Glutamatergic neuron (in vitro differentiated cells): ENCODE data around the gene ZNF831. TPM values are rescaled to one million over a fixed set of nuclear protein-coding genes. Genes with fewer than 3 reads are reported as not detected.

Source experiments
- DNase-seq: peaks from one replicate; pipeline ENCODE4 v3.0.0; 2022
- H3K27ac Mint-ChIP-seq: one replicate; pipeline ENCODE4 v1.8.0; 2020; ENCODE audit warnings: mild to moderate bottlenecking, mixed read lengths, inconsistent platforms; ENCODE audit not compliant: unreplicated experiment
- H3K27me3 Mint-ChIP-seq: one replicate; pipeline ENCODE4 v1.8.0; 2020; ENCODE audit warnings: mild to moderate bottlenecking, moderate library complexity, mixed read lengths, inconsistent platforms; ENCODE audit not compliant: unreplicated experiment
- H3K36me3 Mint-ChIP-seq: one replicate; pipeline ENCODE4 v1.8.0; 2020; ENCODE audit warnings: mild to moderate bottlenecking, mixed read lengths, inconsistent platforms; ENCODE audit not compliant: unreplicated experiment
- H3K4me1 Mint-ChIP-seq: one replicate; pipeline ENCODE4 v1.8.0; 2020; ENCODE audit warnings: mild to moderate bottlenecking, low read depth, mixed read lengths, inconsistent platforms; ENCODE audit not compliant: unreplicated experiment
- H3K4me3 Mint-ChIP-seq: one replicate; pipeline ENCODE4 v1.8.0; 2020; ENCODE audit warnings: mild to moderate bottlenecking, mixed read lengths, inconsistent platforms; ENCODE audit not compliant: unreplicated experiment
- H3K9me3 Mint-ChIP-seq: one replicate; pipeline ENCODE4 v1.8.0; 2020; ENCODE audit warnings: mild to moderate bottlenecking, moderate library complexity, mixed read lengths, inconsistent platforms; ENCODE audit not compliant: unreplicated experiment
- CTCF ChIP-seq: fragments of 200-600 bp; sonication (generic); IDR thresholded peaks from one replicate; pipeline ENCODE4 v1.5.0; 2021; ENCODE audit not compliant: partially characterized antibody, unreplicated experiment
- total RNA-seq: library from RNA; stranded (reverse); fragmentation: NEBNext Ultra II Directional; extraction: Animal tissue kit (Norgen Biotek cat#: 25700); gene quantifications from one replicate; pipeline ENCODE4 v1.2.1, GENCODE V29; 2021; ENCODE audit not compliant: unreplicated experiment

Gene ZNF831
- total RNA-seq, 1 donor from 2014 or later = not detected

- no peaks in the 10 kb centered on the region for H3K4me1 Mint-ChIP-seq
- no peak for TF ChIP-seq CTCF
- no peaks in the 10 kb centered on the region for H3K9me3 Mint-ChIP-seq
- H3K27me3 Mint-ChIP-seq = no peaks in the 10 kb centered on the region
- H3K36me3 Mint-ChIP-seq = no peaks in the 10 kb centered on the region
- H3K4me3 Mint-ChIP-seq = no peak overlapping the region
- DNase-seq = no peak
- H3K27ac Mint-ChIP-seq = no peak overlapping the region
Observed at GRCh38 chr20:59191036-59191755, 27.6 kb downstream of the ZNF831 start.

GRCh38 chr20:59191756-59192532 lies 28.3 kb downstream of the ZNF831 start:
- Mint-ChIP-seq H3K27me3 (no peaks in the 10 kb centered on the region), H3K4me3 (no peak overlapping the region), H3K27ac (no peak overlapping the region), H3K36me3 (no peaks in the 10 kb centered on the region), H3K9me3 (no peaks in the 10 kb centered on the region), H3K4me1 (no peaks in the 10 kb centered on the region)
- no peak for TF ChIP-seq CTCF
- DNase-seq = no peak

- DNase-seq = no peak
- Mint-ChIP-seq H3K27me3 (no peaks in the 10 kb centered on the region), H3K36me3 (no peaks in the 10 kb centered on the region)
Observed at GRCh38 chr20:59192533-59192896, 28.9 kb downstream of the ZNF831 start.

GRCh38 chr20:59193325-59193724 lies 29.7 kb downstream of the ZNF831 start:
- Mint-ChIP-seq H3K36me3 (no peaks in the 10 kb centered on the region), H3K9me3 (no peaks in the 10 kb centered on the region), H3K4me1 (no peaks in the 10 kb centered on the region), H3K27ac (no peak overlapping the region), H3K27me3 (no peaks in the 10 kb centered on the region), H3K4me3 (no peak overlapping the region)
- no peak for DNase-seq
- TF ChIP-seq CTCF = no peak

More at GRCh38 chr20:59192533-59192896, 28.9 kb downstream of the ZNF831 start:
- no peaks in the 10 kb centered on the region for H3K4me1 Mint-ChIP-seq
- H3K4me3 Mint-ChIP-seq = no peak overlapping the region
- H3K27ac Mint-ChIP-seq = no peak overlapping the region
- no peak for TF ChIP-seq CTCF
- H3K9me3 Mint-ChIP-seq = no peaks in the 10 kb centered on the region
